ENCODE measurements around the gene ABCF3.

The ABCF3 gene

DNA sequence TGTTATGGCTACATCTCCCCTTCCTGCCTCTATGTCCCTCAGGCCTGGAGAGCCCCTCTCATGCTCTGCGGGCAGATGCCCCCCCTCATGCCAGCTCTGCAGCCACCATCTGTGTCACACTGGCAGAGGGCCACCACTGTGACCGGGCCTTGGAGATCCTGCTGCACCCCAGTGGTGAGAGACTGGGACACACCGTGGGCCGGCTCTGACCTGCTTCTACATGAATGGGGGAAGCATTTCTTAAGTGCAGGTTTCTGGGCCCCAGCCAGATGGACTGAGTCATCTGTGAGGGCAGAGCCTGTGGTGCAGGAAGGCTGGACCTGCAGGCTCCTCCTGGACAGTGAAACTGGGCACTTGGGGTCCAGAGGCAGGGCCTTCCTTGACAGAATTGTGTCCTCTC lies 48.2 kb downstream of the ABCF3 start:
- DNase-seq (ENCODE audit: low spot score): peak; percentile 30

GRCh38 chr3:184234671-184235380 lies 48.8 kb downstream of the ABCF3 start:
- no peak for DNase-seq (ENCODE audit: low spot score)

DNA sequence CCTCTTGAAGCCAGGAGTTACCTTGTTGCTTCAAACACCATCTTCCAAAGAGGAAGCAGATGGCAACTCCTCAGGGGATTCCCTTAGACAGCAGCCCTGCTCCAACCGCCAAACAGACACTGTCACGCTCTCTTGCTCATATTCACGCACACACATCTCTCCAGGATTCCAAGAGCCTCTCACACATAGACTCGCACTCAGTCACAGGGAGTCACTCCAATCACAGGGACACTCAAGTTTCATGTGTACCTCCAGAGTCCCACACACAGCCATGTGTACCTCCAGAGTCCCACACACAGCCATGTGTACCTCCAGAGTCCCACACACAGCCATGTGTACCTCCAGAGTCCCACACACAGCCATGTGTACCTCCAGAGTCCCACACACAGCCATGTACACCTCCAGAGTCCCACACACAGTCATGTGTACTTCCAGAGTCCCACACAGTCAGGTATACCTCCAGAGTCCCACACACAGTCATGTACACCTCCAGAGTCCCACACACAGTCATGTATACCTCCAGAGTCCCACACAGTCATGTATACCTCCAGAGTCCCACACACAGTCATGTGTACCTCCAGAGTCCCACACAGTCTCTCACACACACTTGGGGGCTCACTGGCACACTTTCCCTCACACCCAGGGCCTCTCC lies 49.5 kb downstream of the ABCF3 start:
- DNase-seq (ENCODE audit: low spot score): no peak

GRCh38 chr3:184236033-184236410 lies 50.0 kb downstream of the ABCF3 start:
- no peak for DNase-seq (ENCODE audit: low spot score)

GRCh38 chr3:184236636-184237035 lies 50.6 kb downstream of the ABCF3 start:
- no peak for DNase-seq (ENCODE audit: low spot score)

DNA sequence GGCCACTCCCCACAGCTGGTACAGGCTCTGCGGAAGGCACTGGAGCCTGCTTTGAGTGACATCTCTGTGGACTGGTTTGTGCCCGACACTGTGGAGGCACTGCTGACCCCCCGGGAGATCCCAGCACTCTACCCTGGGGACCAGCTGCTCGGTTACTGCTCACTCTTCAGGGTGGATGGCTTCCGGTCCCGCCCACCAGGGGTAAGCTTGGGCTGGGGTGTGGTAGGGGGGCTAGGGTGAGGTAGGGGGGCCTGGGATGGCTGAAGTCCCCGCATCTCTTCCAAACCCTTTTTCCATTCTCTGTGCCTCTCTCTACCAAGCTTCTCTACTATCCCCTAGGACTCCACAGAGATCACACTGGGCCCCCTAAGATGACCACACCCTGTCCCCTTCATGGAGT lies 51.2 kb downstream of the ABCF3 start:
- DNase-seq (ENCODE audit: low spot score): no peak

DNA sequence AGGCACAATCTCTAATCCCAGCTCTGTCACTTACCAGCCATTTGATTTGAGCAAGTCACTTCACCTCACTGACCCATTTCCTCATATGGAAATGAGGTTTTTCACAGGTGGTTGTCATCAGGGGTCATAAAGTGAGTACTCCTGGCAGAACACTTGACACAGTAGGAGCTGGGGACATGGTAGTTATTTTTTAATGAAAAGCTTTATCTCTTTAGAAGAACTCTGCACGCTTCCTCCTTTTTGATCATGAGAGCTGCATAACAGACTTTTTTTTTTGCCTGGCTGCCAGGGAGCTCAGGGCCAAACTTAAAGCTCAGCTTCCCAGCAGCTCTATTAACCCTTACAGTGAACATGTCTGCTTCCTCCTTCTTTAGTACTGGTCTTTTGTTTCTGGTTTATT lies 51.8 kb downstream of the ABCF3 start:
- no peak for DNase-seq (ENCODE audit: low spot score)

GRCh38 chr3:184238246-184238818 lies 52.3 kb downstream of the ABCF3 start:
- DNase-seq (ENCODE audit: low spot score): no peak

DNA sequence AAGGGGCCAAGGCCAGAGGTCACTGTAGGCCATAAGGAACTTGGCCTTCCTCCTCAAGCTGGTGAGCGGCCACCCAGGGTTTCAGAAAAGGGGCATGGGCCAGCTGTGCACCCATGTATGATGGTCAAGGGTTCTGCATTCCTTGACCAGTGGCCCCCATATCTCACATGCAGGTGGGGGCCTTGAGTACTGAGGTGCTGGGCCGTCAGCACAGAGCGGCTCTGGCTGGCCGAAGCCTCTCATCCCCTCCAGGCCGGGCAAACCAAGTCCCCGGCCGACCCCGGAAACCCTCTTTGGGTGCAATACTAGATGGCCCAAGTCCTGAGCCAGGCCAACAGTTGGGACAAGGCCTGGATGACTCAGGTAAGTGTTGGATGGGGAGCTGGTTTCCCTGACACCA lies 53.2 kb downstream of the ABCF3 start:
- no peak for DNase-seq (ENCODE audit: low spot score)

GRCh38 chr3:184239708-184240107 lies 53.7 kb downstream of the ABCF3 start:
- DNase-seq (ENCODE audit: low spot score): no peak

DNA sequence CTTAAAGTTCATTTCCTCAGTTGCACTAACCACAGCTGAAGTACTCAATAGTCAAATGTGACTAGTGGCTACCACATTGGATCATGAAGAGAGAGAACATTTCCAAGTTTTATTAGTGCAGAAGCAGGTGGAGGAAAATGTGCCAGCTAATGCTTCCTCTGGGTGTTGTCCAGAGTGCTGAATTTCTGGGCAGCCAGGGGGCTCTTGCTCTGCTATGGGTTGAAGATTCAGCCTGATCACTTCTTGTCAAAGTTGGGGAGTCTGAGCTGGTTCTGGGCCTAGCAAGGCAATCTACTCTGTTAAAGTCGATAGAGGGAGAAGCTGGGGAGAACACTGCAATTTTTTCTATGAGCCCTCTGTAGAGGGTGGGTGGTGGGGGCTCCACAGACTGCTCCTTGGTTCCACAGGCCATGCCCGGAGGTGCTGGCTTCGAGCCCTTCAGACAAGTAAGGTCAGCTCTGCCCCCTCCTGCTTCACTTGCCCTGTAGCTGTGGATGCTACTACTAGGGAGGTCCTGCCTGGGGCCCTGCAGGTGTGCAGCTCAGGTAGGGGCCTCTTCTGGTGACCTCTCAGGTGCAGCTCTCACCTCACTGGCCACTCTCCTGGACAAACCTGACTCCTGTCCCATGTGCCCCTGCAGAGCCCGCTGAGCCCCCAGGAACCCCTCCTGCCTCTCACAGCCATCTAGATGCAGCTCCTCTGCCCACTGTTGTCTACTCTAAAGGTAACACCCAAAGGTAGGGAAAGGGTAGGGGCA lies 54.6 kb downstream of the ABCF3 start:
- DNase-seq (ENCODE audit: low spot score): peak; percentile 57

GRCh38 chr3:184241141-184241446 lies 55.1 kb downstream of the ABCF3 start:
- no peak for DNase-seq (ENCODE audit: low spot score)

DNA sequence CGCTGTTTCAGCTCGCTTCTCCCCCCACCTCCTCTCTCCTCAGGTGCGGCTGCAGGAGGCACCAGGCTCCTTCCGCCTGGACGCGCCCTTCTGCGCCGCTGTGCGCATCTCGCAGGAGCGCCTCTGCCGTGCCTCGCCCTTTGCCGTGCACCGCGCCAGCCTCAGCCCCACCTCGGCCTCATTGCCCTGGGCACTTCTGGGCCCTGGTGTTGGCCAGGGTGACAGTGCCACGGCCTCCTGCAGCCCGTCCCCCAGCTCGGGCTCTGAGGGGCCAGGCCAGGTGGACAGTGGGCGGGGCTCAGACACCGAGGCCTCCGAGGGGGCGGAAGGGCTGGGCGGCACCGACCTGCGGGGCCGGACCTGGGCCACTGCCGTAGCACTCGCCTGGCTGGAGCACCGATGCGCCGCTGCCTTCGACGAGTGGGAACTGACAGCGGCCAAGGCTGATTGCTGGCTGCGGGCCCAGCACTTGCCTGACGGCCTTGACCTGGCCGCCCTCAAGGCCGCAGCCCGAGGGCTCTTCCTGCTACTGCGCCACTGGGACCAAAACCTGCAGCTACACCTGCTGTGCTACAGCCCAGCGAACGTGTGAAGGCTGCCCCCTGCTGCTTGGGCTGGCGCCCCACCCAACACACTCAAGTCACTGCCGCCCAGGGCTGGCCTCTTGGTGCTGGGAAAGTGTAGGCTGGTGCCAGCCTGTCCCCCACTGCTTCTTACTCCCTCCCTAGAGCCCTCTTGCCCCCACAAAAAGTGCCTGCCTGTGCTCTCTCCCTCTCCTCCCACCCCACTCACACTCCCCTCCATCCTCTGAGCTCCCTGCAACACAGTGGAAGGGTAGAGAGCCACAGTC lies 55.7 kb downstream of the ABCF3 start:
- DNase-seq (ENCODE audit: low spot score): peak; percentile 56

DNA sequence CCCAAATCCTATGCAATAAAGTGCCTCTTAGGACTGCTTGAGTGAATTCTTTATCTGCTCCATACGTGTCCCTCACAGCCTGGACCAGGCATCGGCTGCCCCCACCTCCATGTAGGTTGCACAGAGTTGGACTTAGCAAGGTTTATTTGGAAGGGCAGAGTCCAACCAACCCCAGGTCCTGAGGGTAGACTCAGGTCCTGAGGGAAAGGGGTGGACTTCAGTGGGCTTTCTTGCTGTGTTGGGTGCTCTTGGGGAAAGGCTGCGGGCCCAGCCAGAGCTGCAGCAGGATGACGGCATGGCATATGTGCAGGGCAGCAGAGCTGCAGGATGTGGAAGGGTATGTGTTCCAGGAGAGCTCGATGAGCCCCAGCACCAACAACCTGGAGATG lies 56.3 kb downstream of the ABCF3 start:
- DNase-seq (ENCODE audit: low spot score): no peak

Measured in NAMALWA (cell line).